ENCODE results near the gene RYR1.
"Not testable (repeated sequence)": the region's sequence is repeated elsewhere in the genome, so short reads cannot be mapped to it uniquely, and the experiment has no call there.

The RYR1 gene

GRCh38 chr19:38399537-38399936 lies 34.0 kb upstream of the RYR1 start:
- DNase-seq (ENCODE audit: low read depth in 2 of 2, low spot score in 1 of 2) = no peak

GRCh38 chr19:38400361-38400760 lies 33.1 kb upstream of the RYR1 start:
- no peak for DNase-seq (ENCODE audit: low read depth in 2 of 2, low spot score in 1 of 2)

GRCh38 chr19:38401148-38401547 lies 32.3 kb upstream of the RYR1 start:
- no peak for DNase-seq (ENCODE audit: low read depth in 2 of 2, low spot score in 1 of 2)

- DNase-seq (ENCODE audit: low read depth in 2 of 2, low spot score in 1 of 2) = no peak
Observed at GRCh38 chr19:38402623-38402966, 30.9 kb upstream of the RYR1 start.

- DNase-seq (ENCODE audit: low read depth in 2 of 2, low spot score in 1 of 2) = peak; percentile 93 to 94
Observed at GRCh38 chr19:38402967-38403674, 30.4 kb upstream of the RYR1 start, which contains the start of gene FAM98C. Gene FAM98C, plus strand, starts transcription at chr19:38403093. Its CDS starts 61 bp downstream, at chr19:38403154.

- no peak for DNase-seq (ENCODE audit: low read depth in 2 of 2, low spot score in 1 of 2)
Observed at GRCh38 chr19:38404858-38405257, 28.6 kb upstream of the RYR1 start.

- DNase-seq (ENCODE audit: low read depth in 2 of 2, low spot score in 1 of 2) = no peak
Observed at GRCh38 chr19:38405276-38405675, 28.2 kb upstream of the RYR1 start.

GRCh38 chr19:38409631-38410133 lies 23.8 kb upstream of the RYR1 start:
- DNase-seq (ENCODE audit: low read depth in 2 of 2, low spot score in 1 of 2) = no peak

- not testable (repeated sequence) for DNase-seq (ENCODE audit: low read depth in 2 of 2, low spot score in 1 of 2)
Observed at GRCh38 chr19:38410407-38410806, 23.1 kb upstream of the RYR1 start.

- no peak for DNase-seq (ENCODE audit: low read depth in 2 of 2, low spot score in 1 of 2)
Observed at GRCh38 chr19:38411041-38411712, 22.3 kb upstream of the RYR1 start.

GRCh38 chr19:38411898-38412297 lies 21.6 kb upstream of the RYR1 start:
- not testable (repeated sequence) for DNase-seq (ENCODE audit: low read depth in 2 of 2, low spot score in 1 of 2)

GRCh38 chr19:38412491-38412890 lies 21.0 kb upstream of the RYR1 start:
- DNase-seq (ENCODE audit: low read depth in 2 of 2, low spot score in 1 of 2) = no peak

- no peak for DNase-seq (ENCODE audit: low read depth in 2 of 2, low spot score in 1 of 2)
Observed at GRCh38 chr19:38412961-38413360, 20.5 kb upstream of the RYR1 start.

GRCh38 chr19:38413416-38413815 lies 20.1 kb upstream of the RYR1 start:
- DNase-seq (ENCODE audit: low read depth in 2 of 2, low spot score in 1 of 2) = no peak

- DNase-seq (ENCODE audit: low read depth in 2 of 2, low spot score in 1 of 2) = no peak
Observed at GRCh38 chr19:38417146-38417543, 16.3 kb upstream of the RYR1 start.

GRCh38 chr19:38417544-38418506 lies 15.7 kb upstream of the RYR1 start:
- peak in 1 of 2 donors; percentile 25 for DNase-seq (ENCODE audit: low read depth in 2 of 2, low spot score in 1 of 2)

GRCh38 chr19:38420935-38421334 lies 12.6 kb upstream of the RYR1 start:
- no peak for DNase-seq (ENCODE audit: low read depth in 2 of 2, low spot score in 1 of 2)

GRCh38 chr19:38421856-38422255 lies 11.6 kb upstream of the RYR1 start:
- DNase-seq (ENCODE audit: low read depth in 2 of 2, low spot score in 1 of 2) = no peak

GRCh38 chr19:38422438-38422837 lies 11.1 kb upstream of the RYR1 start:
- no peak for DNase-seq (ENCODE audit: low read depth in 2 of 2, low spot score in 1 of 2)

GRCh38 chr19:38424272-38424671 lies 9.2 kb upstream of the RYR1 start:
- DNase-seq (ENCODE audit: low read depth in 2 of 2, low spot score in 1 of 2) = no peak

GRCh38 chr19:38425222-38425809 lies 8.2 kb upstream of the RYR1 start:
- DNase-seq (ENCODE audit: low read depth in 2 of 2, low spot score in 1 of 2) = no peak

All from stimulated activated CD8-positive, alpha-beta memory T cell treated with anti-CD3 and anti-CD28 coated beads, Interleukin-4, amount 100 ng/mL, for 1 hour (primary cell).